ENCODE results near the gene C1orf159.

- no peak for TF ChIP-seq CTCF (IDR thresholded peaks at IDR 0.05; ENCODE audit: low read depth, low read length)
- TF ChIP-seq, protein P1, sequence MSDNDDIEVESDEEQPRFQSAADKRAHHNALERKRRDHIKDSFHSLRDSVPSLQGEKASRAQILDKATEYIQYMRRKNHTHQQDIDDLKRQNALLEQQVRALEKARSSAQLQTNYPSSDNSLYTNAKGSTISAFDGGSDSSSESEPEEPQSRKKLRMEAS (IDR thresholded peaks at IDR 0.05; ENCODE audit: low read depth, low read length) = no peak
These were observed 1.6 kb upstream of the C1orf159 start for GRCh38 chr1:1117469-1117831.
